SJSA1 (cell line): Measurements from ENCODE around the gene TNFRSF25. TPM values are rescaled to one million over a fixed set of nuclear protein-coding genes. Genes with fewer than 3 reads are reported as not detected.
"Not testable (repeated sequence)": the region's sequence is repeated elsewhere in the genome, so short reads cannot be mapped to it uniquely, and the experiment has no call there.

Experiments
- DNase-seq, 2 experiments: peaks; one replicate each; pipeline ENCODE4 v3.0.0-alpha.2; 2015 to 2020; ENCODE audit warnings: low spot score in 2 of 2, low read depth in 1 of 2
- H3K27ac ChIP-seq: fragments of 250-450 bp; sonication (Bioruptor Pico); 2 replicates; pipeline ENCODE4 v1.5.1; 2020; ENCODE audit warnings: mild to moderate bottlenecking, moderate library complexity
- H3K27me3 ChIP-seq: fragments of 250-450 bp; sonication (Bioruptor Pico); replicated peaks from 2 replicates; pipeline ENCODE4 v1.5.1; 2020; ENCODE audit warnings: mild to moderate bottlenecking, moderate library complexity
- H3K36me3 ChIP-seq: fragments of 250-450 bp; sonication (Bioruptor Pico); 2 replicates; pipeline ENCODE4 v1.5.1; 2020; ENCODE audit warnings: mild to moderate bottlenecking
- H3K4me1 ChIP-seq: fragments of 250-450 bp; sonication (Bioruptor Pico); replicated peaks from 2 replicates; pipeline ENCODE4 v1.6.1; 2021; ENCODE audit warnings: mild to moderate bottlenecking
- H3K4me3 ChIP-seq: fragments of 250-450 bp; sonication (Bioruptor Pico); 2 replicates; pipeline ENCODE4 v1.5.1; 2020; ENCODE audit warnings: mild to moderate bottlenecking
- H3K9me3 ChIP-seq: fragments of 250-450 bp; sonication (Bioruptor Pico); replicated peaks from 2 replicates; pipeline ENCODE4 v1.5.1; 2020; ENCODE audit warnings: mild to moderate bottlenecking
- total RNA-seq: library from RNA; depleted of rRNA; stranded (reverse); fragments of >200 nt; shearing (Covaris generic); gene quantifications from 2 replicates; pipeline ENCODE4 v1.2.3, GENCODE V29; 2014

Gene TNFRSF25
- total RNA-seq, 1 experiment from 2014 or later, result 0.32 TPM

DNA sequence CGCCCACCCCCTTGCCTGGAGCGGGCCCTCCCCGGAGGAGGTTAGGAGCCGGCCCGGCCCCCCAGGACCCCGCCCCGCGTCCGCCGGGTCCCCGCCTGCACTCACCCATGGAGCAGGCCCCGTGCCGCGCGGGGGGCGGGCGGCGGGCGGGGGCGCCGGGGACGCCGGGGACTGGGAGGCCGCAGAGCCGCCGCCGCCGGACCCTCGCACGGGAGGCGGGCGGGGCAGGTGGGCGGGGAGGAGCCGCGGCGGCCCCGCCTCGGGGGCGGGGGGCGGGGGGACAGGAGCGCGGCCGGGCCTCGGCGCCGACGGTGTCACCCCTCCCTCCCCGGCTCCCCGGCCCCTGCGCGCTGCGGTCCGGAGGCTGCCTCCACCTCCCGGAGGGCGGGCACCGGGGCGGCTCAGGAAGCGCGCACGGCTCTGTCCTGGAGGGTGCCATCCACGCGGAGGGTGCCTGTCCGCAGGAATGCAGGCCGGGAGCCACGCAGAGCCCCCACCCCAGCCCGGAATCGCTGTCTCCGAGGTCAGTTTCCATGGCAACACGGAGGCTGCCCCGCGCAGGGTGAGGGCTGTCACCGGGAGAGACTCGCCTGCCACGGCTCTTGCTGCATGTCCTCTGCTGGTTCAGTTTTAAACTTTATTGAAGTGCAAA is 31.4 kb upstream of the TNFRSF25 start:
- H3K27ac ChIP-seq, result no peak overlapping the region
- H3K4me3 ChIP-seq, result peak overlapping the region; percentile 38
- H3K36me3 ChIP-seq, result no peaks in the 10 kb centered on the region
- H3K27me3 ChIP-seq, result peaks cover 7% of the 10 kb centered on the region
- DNase-seq, result peak in 1 of 2 experiments; percentile 38
- no peaks in the 10 kb centered on the region for H3K9me3 ChIP-seq
- peaks cover 6% of the 10 kb centered on the region; the same call in 1 of the 2 replicates for H3K4me1 ChIP-seq

DNA sequence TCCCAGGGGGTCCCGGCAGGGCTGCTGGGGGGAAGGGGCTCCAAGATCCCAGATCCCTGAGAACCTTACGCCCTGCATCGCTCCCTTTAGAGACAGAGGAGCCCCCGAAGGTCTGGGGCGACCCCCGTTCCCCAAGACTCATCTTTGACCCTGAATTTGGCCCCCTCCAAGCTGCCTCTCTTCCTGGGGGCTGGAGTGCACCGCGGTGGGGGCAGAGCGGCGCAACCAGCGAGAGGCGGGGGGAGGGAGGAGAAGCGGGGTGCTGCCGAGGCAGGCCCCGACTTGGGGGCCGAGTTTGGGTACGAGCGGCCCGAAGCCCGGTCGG is 30.9 kb upstream of the TNFRSF25 start:
- Histone ChIP-seq H3K9me3 (no peaks in the 10 kb centered on the region), H3K27me3 (peaks cover 7% of the 10 kb centered on the region), H3K4me1 (peaks cover 10% of the 10 kb centered on the region), H3K27ac (no peak overlapping the region), H3K4me3 (peak overlapping the region; percentile 38), H3K36me3 (no peaks in the 10 kb centered on the region)
- DNase-seq, result no peak

GRCh38 chr1:6496365-6496721 is 30.4 kb upstream of the TNFRSF25 start:
- H3K4me1 ChIP-seq, result peaks cover 13% of the 10 kb centered on the region
- H3K27ac ChIP-seq, result no peak overlapping the region
- DNase-seq, result no peak

GRCh38 chr1:6495540-6496364 is 29.8 kb upstream of the TNFRSF25 start:
- Histone ChIP-seq H3K9me3 (no peaks in the 10 kb centered on the region), H3K27me3 (peaks cover 7% of the 10 kb centered on the region), H3K27ac (no peak overlapping the region), H3K4me3 (no peak overlapping the region), H3K4me1 (peaks cover 17% of the 10 kb centered on the region), H3K36me3 (no peaks in the 10 kb centered on the region)
- DNase-seq, result no peak

More at GRCh38 chr1:6496365-6496721, 30.4 kb upstream of the TNFRSF25 start:
- H3K36me3 ChIP-seq, result no peaks in the 10 kb centered on the region
- peaks cover 7% of the 10 kb centered on the region for H3K27me3 ChIP-seq
- no peaks in the 10 kb centered on the region for H3K9me3 ChIP-seq
- no peak overlapping the region for H3K4me3 ChIP-seq

DNA sequence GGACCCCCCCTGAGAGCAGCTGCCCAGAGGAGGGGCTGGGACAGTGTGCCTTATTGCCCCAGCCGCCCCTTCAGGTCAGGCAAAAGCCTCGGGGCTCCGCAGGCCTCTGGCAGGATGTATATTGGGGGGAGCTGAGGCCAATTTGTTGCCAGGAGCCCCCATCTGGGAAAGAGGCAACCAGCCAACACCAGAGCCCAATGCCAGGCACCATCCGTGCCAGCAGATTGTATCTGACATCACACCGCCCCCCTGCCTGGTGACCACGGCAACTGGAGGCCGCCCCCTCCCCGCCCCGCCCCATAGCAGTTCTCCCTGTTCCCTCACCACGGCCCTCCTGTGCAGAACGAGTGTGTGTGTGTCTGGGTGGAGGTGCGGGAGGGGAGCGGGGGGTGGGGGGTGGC is 29.1 kb upstream of the TNFRSF25 start:
- DNase-seq, result no peak
- H3K36me3 ChIP-seq, result no peaks in the 10 kb centered on the region
- no peaks in the 10 kb centered on the region for H3K9me3 ChIP-seq
- no peak overlapping the region for H3K27ac ChIP-seq
- no peak overlapping the region for H3K4me3 ChIP-seq
- H3K27me3 ChIP-seq, result peaks cover 7% of the 10 kb centered on the region
- peaks cover 22% of the 10 kb centered on the region for H3K4me1 ChIP-seq

DNA sequence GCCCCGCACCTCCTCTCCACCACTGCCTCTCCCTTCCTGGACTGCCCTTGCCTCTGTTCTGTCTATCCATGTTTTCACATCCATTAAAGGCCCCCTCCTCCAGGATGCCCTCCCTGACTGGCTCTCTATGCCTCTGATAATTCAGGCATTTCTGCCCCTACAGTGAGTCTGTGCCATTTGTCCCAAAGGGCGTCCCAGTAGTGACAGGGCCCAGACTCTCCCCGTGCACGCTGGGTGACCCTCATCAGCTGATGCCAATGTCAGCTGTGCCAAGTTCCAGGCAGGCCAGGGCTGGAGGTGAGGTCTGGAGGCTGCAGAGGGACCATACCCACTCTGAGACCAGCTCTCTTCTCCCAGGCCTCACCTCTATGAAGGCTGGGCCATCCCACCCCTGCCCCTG is 28.7 kb upstream of the TNFRSF25 start:
- Histone ChIP-seq H3K27me3 (peaks cover 7% of the 10 kb centered on the region), H3K36me3 (no peaks in the 10 kb centered on the region), H3K27ac (no peak overlapping the region), H3K4me1 (peaks cover 26% of the 10 kb centered on the region), H3K4me3 (no peak overlapping the region), H3K9me3 (no peaks in the 10 kb centered on the region)
- no peak for DNase-seq

GRCh38 chr1:6493834-6494223 is 27.9 kb upstream of the TNFRSF25 start:
- H3K4me3 ChIP-seq, H3K36me3 ChIP-seq, DNase-seq, H3K27me3 ChIP-seq, H3K27ac ChIP-seq, H3K9me3 ChIP-seq: not testable (repeated sequence)
- peaks cover 27% of the 10 kb centered on the region for H3K4me1 ChIP-seq

DNA sequence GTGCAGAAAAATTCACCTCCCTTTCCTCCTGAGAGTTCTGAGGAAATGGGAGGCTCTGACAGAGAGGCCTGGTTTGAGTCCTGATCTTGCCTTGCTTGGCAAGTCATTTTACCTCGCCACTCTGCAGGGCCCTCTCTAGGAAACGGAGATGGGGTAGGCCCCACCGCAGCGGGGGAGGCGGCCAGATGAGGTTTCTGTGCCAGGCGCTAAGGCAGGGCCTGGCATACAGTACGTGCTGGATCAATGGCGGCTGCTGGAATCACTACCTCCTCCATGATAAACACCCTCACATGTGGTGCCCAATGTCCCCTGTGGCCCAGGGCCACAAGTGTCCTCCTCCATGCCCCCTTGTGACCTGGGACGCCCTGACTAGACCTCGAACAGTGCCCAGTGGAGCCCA is 26.0 kb upstream of the TNFRSF25 start:
- Histone ChIP-seq H3K36me3 (no peaks in the 10 kb centered on the region), H3K4me1 (peaks cover 23% of the 10 kb centered on the region), H3K27ac (no peak overlapping the region), H3K27me3 (peaks cover 4% of the 10 kb centered on the region), H3K9me3 (no peaks in the 10 kb centered on the region), H3K4me3 (no peak overlapping the region)
- DNase-seq, result no peak

DNA sequence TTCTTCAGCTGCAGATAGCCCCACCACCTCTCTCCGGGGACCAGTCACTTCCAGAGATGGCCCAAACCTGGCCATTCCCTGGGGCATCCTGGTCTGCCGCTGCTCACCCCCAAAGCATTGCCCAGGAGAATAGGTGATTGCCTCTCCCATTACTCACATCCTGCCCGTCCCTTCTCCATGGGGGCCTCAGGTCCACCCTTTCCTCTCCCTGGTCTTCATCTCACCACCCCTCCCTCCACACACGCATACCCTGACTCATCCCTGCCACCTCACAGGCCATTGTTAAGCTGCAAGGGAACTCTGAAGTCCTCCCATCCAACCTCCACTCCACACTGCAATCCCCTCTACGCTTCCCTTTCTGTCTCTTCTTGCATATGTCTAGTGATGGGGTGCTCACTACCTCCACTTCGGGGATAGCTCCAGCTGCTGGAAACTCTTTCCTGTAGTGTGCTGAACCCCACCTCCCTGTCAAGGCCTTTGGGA is 25.5 kb upstream of the TNFRSF25 start, which contains the start of gene PLEKHG5:
Gene PLEKHG5, minus strand, starts transcription at position 188 of the 483 bp plus-strand sequence. CDS start 14,096 bp downstream, outside the sequence.
- Histone ChIP-seq H3K27me3 (no peaks in the 10 kb centered on the region; the same call in 1 of the 2 replicates), H3K27ac (peak within 1 kb of the TSS; percentile 57), H3K36me3 (no peaks in the 10 kb centered on the region), H3K4me1 (peaks cover 21% of the 10 kb centered on the region), H3K4me3 (peak within 1 kb of the TSS; percentile 44), H3K9me3 (no peaks in the 10 kb centered on the region)
- peak; percentile 72 to 85 for DNase-seq

GRCh38 chr1:6491081-6491449 is 25.1 kb upstream of the TNFRSF25 start:
- no peaks in the 10 kb centered on the region for H3K9me3 ChIP-seq
- peak in 1 of 2 experiments; percentile 37 for DNase-seq
- H3K4me3 ChIP-seq, result peak overlapping the region; percentile 44
- peak overlapping the region; percentile 57 for H3K27ac ChIP-seq
- H3K36me3 ChIP-seq, result no peaks in the 10 kb centered on the region
- H3K4me1 ChIP-seq, result peaks cover 21% of the 10 kb centered on the region
- no peaks in the 10 kb centered on the region for H3K27me3 ChIP-seq

GRCh38 chr1:6490181-6491080 is 24.5 kb upstream of the TNFRSF25 start:
- H3K4me3 ChIP-seq, result peak overlapping the region; percentile 44
- H3K27me3 ChIP-seq, result no peaks in the 10 kb centered on the region
- peak; percentile 60 to 68 for DNase-seq
- H3K4me1 ChIP-seq, result peaks cover 21% of the 10 kb centered on the region
- H3K27ac ChIP-seq, result peak overlapping the region; percentile 57
- no peaks in the 10 kb centered on the region for H3K36me3 ChIP-seq
- no peaks in the 10 kb centered on the region for H3K9me3 ChIP-seq

GRCh38 chr1:6489799-6490180 is 23.8 kb upstream of the TNFRSF25 start:
- peaks cover 21% of the 10 kb centered on the region for H3K4me1 ChIP-seq
- no peaks in the 10 kb centered on the region for H3K27me3 ChIP-seq
- DNase-seq, result peak; percentile 50 to 68
- H3K9me3 ChIP-seq, result no peaks in the 10 kb centered on the region
- H3K4me3 ChIP-seq, result peak overlapping the region; percentile 44
- H3K36me3 ChIP-seq, result no peaks in the 10 kb centered on the region
- H3K27ac ChIP-seq, result no peak overlapping the region

DNA sequence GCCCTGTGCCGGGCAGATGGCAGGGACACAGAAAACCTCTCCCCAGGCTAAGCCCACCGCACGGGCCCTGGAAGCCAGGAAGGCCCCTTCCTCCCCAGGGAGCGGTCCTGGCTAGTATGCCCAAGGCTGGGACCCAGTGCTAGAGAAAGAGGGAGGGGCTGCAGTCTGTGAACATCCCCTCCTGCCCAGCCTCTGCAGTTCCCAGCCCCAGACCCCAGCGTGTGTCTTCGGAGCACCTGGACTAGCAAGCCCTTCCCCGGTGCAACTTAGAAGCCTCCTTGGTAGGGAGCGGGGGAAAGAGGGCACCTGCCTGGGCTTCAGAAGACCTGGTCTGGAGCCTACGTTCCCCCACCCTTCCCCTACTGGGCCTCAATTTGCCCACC is 23.4 kb upstream of the TNFRSF25 start:
- H3K27ac ChIP-seq, result no peak overlapping the region
- H3K36me3 ChIP-seq, result no peaks in the 10 kb centered on the region
- H3K4me3 ChIP-seq, result no peak overlapping the region
- no peaks in the 10 kb centered on the region for H3K9me3 ChIP-seq
- no peak for DNase-seq
- H3K4me1 ChIP-seq, result peaks cover 21% of the 10 kb centered on the region
- no peaks in the 10 kb centered on the region for H3K27me3 ChIP-seq
